Liver (tissue), 2 donors: ENCODE results near the gene SGCB.

Experiments
- GABPA ChIP-seq, 2 donors: IDR thresholded peaks in 1 of 2; conservative IDR thresholded peaks in 1 of 2; 2 replicates each; pipeline ENCODE4 v1.6.1; 2016; ENCODE audit warnings: antibody characterized with exemption in 2 of 2, mild to moderate bottlenecking in 1 of 2, moderate library complexity in 1 of 2
- YY1 ChIP-seq: IDR thresholded peaks from 2 replicates; pipeline ENCODE4 v1.6.1; 2016; ENCODE audit warnings: antibody characterized with exemption, mild to moderate bottlenecking
- donor health status: healthy.

GRCh38 chr4:52076731-52077130, 38.6 kb upstream of the SGCB start:
- TF ChIP-seq GABPA (IDR thresholded peaks at IDR 0.05 in 1 of 2, conservative IDR thresholded peaks at IDR 0.05 in 1 of 2) (no peak), YY1 (no peak)
